Keratinocyte (primary cell): ENCODE results near the gene ZNF578.
"Not testable (repeated sequence)": the region's sequence is repeated elsewhere in the genome, so short reads cannot be mapped to it uniquely, and the experiment has no call there.

Experiments used
- CTCF ChIP-seq, 3 experiments: IDR thresholded peaks in 1 of 3; conservative IDR thresholded peaks in 1 of 3; optimal IDR thresholded peaks in 1 of 3; 2 replicates in 2 of 3; 3 replicates in 1 of 3; pipeline versions ENCODE3 to v1.5.1; 2011; ENCODE audit warnings: low read length in 3 of 3, mild to moderate bottlenecking in 3 of 3, moderate library complexity in 2 of 3, control low read depth in 1 of 3, inconsistent platforms in 1 of 3; ENCODE audit not compliant: insufficient read depth in 2 of 3; ENCODE audit errors: extremely low read depth in 1 of 3
- EZH2 ChIP-seq: IDR thresholded peaks from one replicate; pipeline ENCODE4 v1.6.1; 2012; ENCODE audit warnings: inconsistent platforms, mild to moderate bottlenecking, low read length, moderate library complexity

- TF ChIP-seq CTCF (optimal IDR thresholded peaks at IDR 0.05 in 1 of 3, IDR thresholded peaks at IDR 0.05 in 1 of 3, conservative IDR thresholded peaks at IDR 0.05 in 1 of 3; ENCODE audit: extremely low read depth in 1 of 3, insufficient read depth in 2 of 3, low read length in 3 of 3); EZH2: not testable (repeated sequence)
Observed at GRCh38 chr19:52541176-52541575, 87.8 kb downstream of the ZNF578 start.
